OCI-LY1 (cell line): ENCODE measurements around the gene NCKAP1.

Experiments used
- H2AFZ ChIP-seq: fragments of 200-600 bp; sonication (generic), shearing (Covaris generic); 2 replicates; pipeline ENCODE4 v1.6.0; 2014; ENCODE audit warnings: antibody characterized with exemption, mild to moderate bottlenecking, low read length
- H3F3A ChIP-seq: fragments of 200-600 bp; sonication (generic), shearing (Covaris generic); 2 replicates; pipeline ENCODE4 v1.6.0; 2014; ENCODE audit warnings: mild to moderate bottlenecking, antibody characterized with exemption, low read length, moderate library complexity; ENCODE audit not compliant: insufficient read depth
- H3K27ac ChIP-seq: fragments of 200-600 bp; sonication (generic); 2 replicates; pipeline ENCODE4 v1.5.1; 2014; ENCODE audit warnings: low read length, mixed run types, mild to moderate bottlenecking, low read depth; ENCODE audit not compliant: poor library complexity, severe bottlenecking
- H3K27me3 ChIP-seq: fragments of 200-600 bp; sonication (generic); 2 replicates; pipeline ENCODE4 v1.6.0; 2014; ENCODE audit warnings: antibody characterized with exemption, mild to moderate bottlenecking, low read length, moderate library complexity; ENCODE audit not compliant: insufficient read depth
- H3K36me3 ChIP-seq: fragments of 200-600 bp; sonication (generic); 2 replicates; pipeline ENCODE4 v1.6.1; 2014; ENCODE audit warnings: mild to moderate bottlenecking, antibody characterized with exemption, low read length, moderate library complexity, mixed read lengths; ENCODE audit not compliant: insufficient read depth
- H3K4me1 ChIP-seq: fragments of 200-600 bp; sonication (generic); 2 replicates; pipeline ENCODE4 v1.5.1; 2014; ENCODE audit warnings: mild to moderate bottlenecking, low read length, moderate library complexity; ENCODE audit not compliant: insufficient read depth, severe bottlenecking
- H3K4me2 ChIP-seq: fragments of 200-600 bp; sonication (generic), shearing (Covaris generic); 2 replicates; pipeline ENCODE4 v1.6.1; 2014; ENCODE audit warnings: low read length
- H3K4me3 ChIP-seq: fragments of 200-600 bp; sonication (generic); 2 replicates; pipeline ENCODE4 v1.5.1; 2014; ENCODE audit warnings: low read length, low read depth, mild to moderate bottlenecking, mixed read lengths; ENCODE audit not compliant: poor library complexity, severe bottlenecking
- H3K79me2 ChIP-seq: fragments of 200-600 bp; shearing (Covaris generic); 2 replicates; pipeline ENCODE4 v1.6.1; 2016; ENCODE audit warnings: mixed run types, low read length, mixed read lengths; ENCODE audit not compliant: insufficient read depth
- H3K9ac ChIP-seq: fragments of 200-600 bp; sonication (generic), shearing (Covaris generic); 2 replicates; pipeline ENCODE4 v1.6.1; 2014; ENCODE audit warnings: mild to moderate bottlenecking, low read length, mixed read lengths
- H3K9me2 ChIP-seq: fragments of 200-600 bp; sonication (generic), shearing (Covaris generic); 2 replicates; pipeline ENCODE4 v1.6.1; 2014; ENCODE audit warnings: low read depth, mild to moderate bottlenecking, low read length, mixed read lengths
- H3K9me3 ChIP-seq: fragments of 200-600 bp; shearing (Covaris generic); 2 replicates; pipeline ENCODE4 v1.6.1; 2014; ENCODE audit warnings: low read length, mixed read lengths
- H4K20me1 ChIP-seq: fragments of 200-600 bp; sonication (generic), shearing (Covaris generic); 2 replicates; pipeline ENCODE4 v1.6.0; 2016; ENCODE audit warnings: mild to moderate bottlenecking, low read length; ENCODE audit not compliant: insufficient read depth
- EZH2 ChIP-seq: fragments of 200-600 bp; sonication (generic), shearing (Covaris generic); IDR thresholded peaks from 2 replicates; pipeline ENCODE4 v1.8.0; 2017; ENCODE audit warnings: borderline replicate concordance, mixed run types, mild to moderate bottlenecking, antibody characterized with exemption, low read length, moderate library complexity, mixed read lengths
- TF ChIP-seq, protein P1 (sequence below): fragments of 200-600 bp; sonication (generic), shearing (Covaris generic); IDR thresholded peaks from 2 replicates; pipeline ENCODE4 v1.5.1; 2017; ENCODE audit warnings: mild to moderate bottlenecking, antibody characterized with exemption, low read length, moderate library complexity, mixed read lengths

Gene NCKAP1

GRCh38 chr2:182904844-182905243, 133.4 kb downstream of the NCKAP1 start:
- Histone ChIP-seq H3K79me2 (no peaks in the 10 kb centered on the region), H3K4me1 (no peaks in the 10 kb centered on the region), H3K27me3 (no peaks in the 10 kb centered on the region), H3K9me2 (no peaks in the 10 kb centered on the region), H3K27ac (no peak overlapping the region), H3K9me3 (no peaks in the 10 kb centered on the region), H2AFZ (no peak overlapping the region), H3K36me3 (no peaks in the 10 kb centered on the region), H3K4me3 (no peak overlapping the region), H3K9ac (no peak overlapping the region), H3F3A (no peaks in the 10 kb centered on the region), H3K4me2 (no peak overlapping the region), H4K20me1 (no peaks in the 10 kb centered on the region)
- no peak for TF ChIP-seq EZH2

DNA sequence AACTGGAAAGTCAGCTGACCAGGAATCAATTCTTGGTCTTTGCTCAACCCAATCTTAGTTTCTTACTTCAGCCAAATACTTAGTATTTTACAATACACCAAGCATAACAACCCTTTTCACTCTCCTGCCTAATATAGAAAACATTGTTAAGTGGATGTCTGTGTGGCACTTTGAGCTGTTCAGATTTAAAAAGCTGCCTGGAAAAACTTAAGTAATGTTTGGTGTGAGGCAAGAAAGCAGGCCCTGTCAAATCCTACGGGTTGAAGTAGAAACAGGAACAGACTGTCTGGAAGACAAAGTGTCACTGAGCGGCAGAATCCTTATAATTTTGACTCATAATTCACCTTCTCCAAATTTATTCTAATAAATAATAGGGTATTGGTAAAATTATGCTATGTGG, 134.7 kb downstream of the NCKAP1 start:
- Histone ChIP-seq H3K36me3 (no peaks in the 10 kb centered on the region), H3K9me2 (no peaks in the 10 kb centered on the region), H3K4me1 (no peaks in the 10 kb centered on the region), H3K27ac (no peak overlapping the region), H3K9ac (no peak overlapping the region), H3K4me3 (no peak overlapping the region), H3K27me3 (no peaks in the 10 kb centered on the region), H3F3A (no peaks in the 10 kb centered on the region), H2AFZ (no peak overlapping the region), H3K9me3 (no peaks in the 10 kb centered on the region), H3K79me2 (no peaks in the 10 kb centered on the region), H4K20me1 (no peaks in the 10 kb centered on the region), H3K4me2 (no peak overlapping the region)
- TF ChIP-seq, protein P1, sequence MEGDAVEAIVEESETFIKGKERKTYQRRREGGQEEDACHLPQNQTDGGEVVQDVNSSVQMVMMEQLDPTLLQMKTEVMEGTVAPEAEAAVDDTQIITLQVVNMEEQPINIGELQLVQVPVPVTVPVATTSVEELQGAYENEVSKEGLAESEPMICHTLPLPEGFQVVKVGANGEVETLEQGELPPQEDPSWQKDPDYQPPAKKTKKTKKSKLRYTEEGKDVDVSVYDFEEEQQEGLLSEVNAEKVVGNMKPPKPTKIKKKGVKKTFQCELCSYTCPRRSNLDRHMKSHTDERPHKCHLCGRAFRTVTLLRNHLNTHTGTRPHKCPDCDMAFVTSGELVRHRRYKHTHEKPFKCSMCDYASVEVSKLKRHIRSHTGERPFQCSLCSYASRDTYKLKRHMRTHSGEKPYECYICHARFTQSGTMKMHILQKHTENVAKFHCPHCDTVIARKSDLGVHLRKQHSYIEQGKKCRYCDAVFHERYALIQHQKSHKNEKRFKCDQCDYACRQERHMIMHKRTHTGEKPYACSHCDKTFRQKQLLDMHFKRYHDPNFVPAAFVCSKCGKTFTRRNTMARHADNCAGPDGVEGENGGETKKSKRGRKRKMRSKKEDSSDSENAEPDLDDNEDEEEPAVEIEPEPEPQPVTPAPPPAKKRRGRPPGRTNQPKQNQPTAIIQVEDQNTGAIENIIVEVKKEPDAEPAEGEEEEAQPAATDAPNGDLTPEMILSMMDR, result no peak
- TF ChIP-seq EZH2, result no peak

- H3K36me3 ChIP-seq, result no peaks in the 10 kb centered on the region
- no peak overlapping the region for H2AFZ ChIP-seq
- H3K27me3 ChIP-seq, result no peaks in the 10 kb centered on the region
- H3K4me3 ChIP-seq, result no peak overlapping the region
- TF ChIP-seq EZH2, result no peak
- TF ChIP-seq, protein P1, result no peak
- no peaks in the 10 kb centered on the region for H3K9me3 ChIP-seq
- no peaks in the 10 kb centered on the region for H3K9me2 ChIP-seq
- H3K27ac ChIP-seq, result no peak overlapping the region
- no peaks in the 10 kb centered on the region for H3K79me2 ChIP-seq
- H3K4me2 ChIP-seq, result no peak overlapping the region
- no peaks in the 10 kb centered on the region for H3K4me1 ChIP-seq
- no peaks in the 10 kb centered on the region for H3F3A ChIP-seq
- H4K20me1 ChIP-seq, result no peaks in the 10 kb centered on the region
- H3K9ac ChIP-seq, result no peak overlapping the region
These were observed 136.5 kb downstream of the NCKAP1 start for GRCh38 chr2:182901748-182902147.

DNA sequence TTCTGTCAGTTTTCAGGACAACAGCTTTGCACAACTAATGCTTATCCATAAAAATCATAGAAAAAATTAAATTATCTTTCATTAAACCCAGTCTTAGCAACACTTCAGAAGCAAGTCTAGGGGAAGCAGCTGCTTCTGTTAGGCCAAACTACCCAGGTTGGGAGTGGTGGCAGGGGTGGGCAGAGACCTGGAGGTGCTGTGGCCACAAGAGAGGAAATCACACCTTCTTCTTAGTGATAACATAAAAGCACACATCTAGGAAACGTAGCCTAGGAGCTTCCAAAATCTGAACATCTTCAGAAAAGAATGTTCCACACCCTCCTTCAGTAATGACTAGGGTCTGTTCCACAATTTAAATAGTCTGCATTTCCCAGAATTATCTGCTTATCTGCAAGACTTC, 139.5 kb downstream of the NCKAP1 start:
- Histone ChIP-seq H3K79me2 (no peaks in the 10 kb centered on the region), H3K9me3 (no peaks in the 10 kb centered on the region), H3K27ac (no peak overlapping the region), H3K9ac (no peak overlapping the region), H3K4me3 (no peak overlapping the region), H2AFZ (no peak overlapping the region), H3K4me1 (no peaks in the 10 kb centered on the region), H3K36me3 (no peaks in the 10 kb centered on the region), H3K4me2 (no peak overlapping the region), H3K9me2 (no peaks in the 10 kb centered on the region), H3K27me3 (no peaks in the 10 kb centered on the region), H3F3A (no peaks in the 10 kb centered on the region), H4K20me1 (no peaks in the 10 kb centered on the region)
- TF ChIP-seq, protein P1, result no peak
- TF ChIP-seq EZH2, result no peak
